Erythroblast (primary cell): Measurements from ENCODE around the gene TNS1.

Experiments used
- GATA1 ChIP-seq: IDR thresholded peaks from 2 replicates; pipeline ENCODE4 v1.6.1; 2011; ENCODE audit warnings: low read depth, mild to moderate bottlenecking, control low read depth, low read length, moderate library complexity
- POLR2A ChIP-seq: IDR thresholded peaks from 2 replicates; pipeline ENCODE4 v1.6.1; 2011; ENCODE audit warnings: mild to moderate bottlenecking, low read length

- TF ChIP-seq POLR2A (no peak), GATA1 (no peak)
Measured at GRCh38 chr2:217785544-217786045, 217.2 kb downstream of the TNS1 start.
